T-cell (primary cell): ENCODE data around the gene SCN10A. TPM values are rescaled to one million over a fixed set of nuclear protein-coding genes. Genes with fewer than 3 reads are reported as not detected.

Experiments
- ATAC-seq, 4 experiments: fragments of 200-7000 bp in 3 of 4; fragments of 150-1000 bp in 1 of 4; cut with Tn5 transposase; replicated peaks in 1 of 4; 1 replicate in 3 of 4; 2 replicates in 1 of 4; pipeline ENCODE4 v1.10.0; 2021; ENCODE audit warnings: moderate library complexity in 3 of 4, mild to moderate bottlenecking in 2 of 4, moderate number of reproducible peaks in 1 of 4
- CTCF ChIA-PET, 2 donors: fragments of 300-600 bp; sonication (Branson Sonifier 250); formaldehyde crosslinking; loops; one replicate each; lab custom pipeline; 2022; ENCODE audit warnings: antibody characterized with exemption in 2 of 2; lab: Charles Lee
- POLR2A ChIA-PET, 2 donors: fragments of 300-600 bp; sonication (Branson Sonifier 250); formaldehyde crosslinking; loops; one replicate each; lab custom pipeline; 2022; ENCODE audit warnings: antibody characterized with exemption in 2 of 2; lab: Charles Lee
- DNase-seq, 35 experiments: peaks; one replicate each; pipeline versions ENCODE4 v3.0.0 to v3.0.0-alpha.2; 2013 to 2023
- H3K27ac ChIP-seq: one replicate; pipeline ENCODE4 v1.5.1; 2013; ENCODE audit warnings: low read length
- H3K27me3 ChIP-seq, 2 experiments: replicated peaks in 1 of 2; 1 replicate in 1 of 2; 2 replicates in 1 of 2; pipeline versions ENCODE4 v1.6.1 to v1.7.0; 2013; ENCODE audit warnings: low read length in 1 of 2, mixed read lengths in 1 of 2; ENCODE audit not compliant: control insufficient read depth in 2 of 2, insufficient read depth in 2 of 2; ENCODE audit errors: extremely low read depth in 1 of 2
- H3K36me3 ChIP-seq, 2 donors: 1 replicate in 1 of 2; 2 replicates in 1 of 2; pipeline versions ENCODE4 v1.6.1 to v1.7.0; 2013; ENCODE audit warnings: low read length in 1 of 2; ENCODE audit not compliant: control insufficient read depth in 2 of 2, insufficient read depth in 1 of 2; ENCODE audit errors: extremely low read depth in 1 of 2
- H3K4me1 ChIP-seq, 2 experiments: 1 replicate in 1 of 2; 2 replicates in 1 of 2; pipeline versions ENCODE4 v1.6.1 to v1.7.0; 2013; ENCODE audit warnings: low read length in 2 of 2, mixed read lengths in 1 of 2; ENCODE audit not compliant: insufficient read depth in 2 of 2, control insufficient read depth in 1 of 2; ENCODE audit errors: extremely low read depth in 1 of 2
- H3K4me3 ChIP-seq, 2 donors: 1 replicate in 1 of 2; 2 replicates in 1 of 2; pipeline versions ENCODE4 v1.5.1 to v1.7.0; 2013; ENCODE audit warnings: mild to moderate bottlenecking in 2 of 2, low read length in 1 of 2, moderate library complexity in 1 of 2; ENCODE audit not compliant: control insufficient read depth in 1 of 2; ENCODE audit errors: extremely low read depth in 1 of 2
- H3K9me3 ChIP-seq: 2 replicates; pipeline ENCODE4 v1.7.0; 2013
- H3K27ac Mint-ChIP-seq, 2 donors: one replicate each; pipeline ENCODE4 v1.8.0; 2020 to 2021; ENCODE audit warnings: mild to moderate bottlenecking in 2 of 2, mixed read lengths in 2 of 2
- H3K27me3 Mint-ChIP-seq, 2 donors: one replicate each; pipeline ENCODE4 v1.8.0; 2021 to 2022; ENCODE audit warnings: mixed read lengths in 2 of 2
- H3K36me3 Mint-ChIP-seq: one replicate; pipeline ENCODE4 v1.8.0; 2021; ENCODE audit warnings: mixed read lengths
- H3K4me1 Mint-ChIP-seq, 3 donors: one replicate each; pipeline ENCODE4 v1.8.0; 2020 to 2022; ENCODE audit warnings: mixed read lengths in 3 of 3, mild to moderate bottlenecking in 1 of 3
- H3K4me3 Mint-ChIP-seq, 3 donors: one replicate each; pipeline ENCODE4 v1.8.0; 2020 to 2022; ENCODE audit warnings: mild to moderate bottlenecking in 3 of 3, mixed read lengths in 3 of 3, moderate library complexity in 3 of 3
- H3K9me3 Mint-ChIP-seq, 3 donors: one replicate each; pipeline ENCODE4 v1.8.0; 2020 to 2022; ENCODE audit warnings: mixed read lengths in 3 of 3
- WGBS: methylation state at CpG from one replicate; pipeline ENCODE4 v1.1.5; 2013; ENCODE audit warnings: missing lambda C conversion rate; ENCODE audit not compliant: insufficient coverage; 5-methylcytosine and 5-hydroxymethylcytosine counted together
- total RNA-seq, 35 experiments: library from RNA in 6 of 35; stranded (reverse) in 6 of 35; fragments of 120-200 nt in 1 of 35; gene quantifications; one replicate each; pipeline versions ENCODE4 v1.2.1 to v1.2.4 and lab custom pipeline; 2013 to 2026

The SCN10A gene
- total RNA-seq, 5 donors from 2014 or later (not counting 1 experiment from before 2014, with no cell fraction given): not detected

DNA sequence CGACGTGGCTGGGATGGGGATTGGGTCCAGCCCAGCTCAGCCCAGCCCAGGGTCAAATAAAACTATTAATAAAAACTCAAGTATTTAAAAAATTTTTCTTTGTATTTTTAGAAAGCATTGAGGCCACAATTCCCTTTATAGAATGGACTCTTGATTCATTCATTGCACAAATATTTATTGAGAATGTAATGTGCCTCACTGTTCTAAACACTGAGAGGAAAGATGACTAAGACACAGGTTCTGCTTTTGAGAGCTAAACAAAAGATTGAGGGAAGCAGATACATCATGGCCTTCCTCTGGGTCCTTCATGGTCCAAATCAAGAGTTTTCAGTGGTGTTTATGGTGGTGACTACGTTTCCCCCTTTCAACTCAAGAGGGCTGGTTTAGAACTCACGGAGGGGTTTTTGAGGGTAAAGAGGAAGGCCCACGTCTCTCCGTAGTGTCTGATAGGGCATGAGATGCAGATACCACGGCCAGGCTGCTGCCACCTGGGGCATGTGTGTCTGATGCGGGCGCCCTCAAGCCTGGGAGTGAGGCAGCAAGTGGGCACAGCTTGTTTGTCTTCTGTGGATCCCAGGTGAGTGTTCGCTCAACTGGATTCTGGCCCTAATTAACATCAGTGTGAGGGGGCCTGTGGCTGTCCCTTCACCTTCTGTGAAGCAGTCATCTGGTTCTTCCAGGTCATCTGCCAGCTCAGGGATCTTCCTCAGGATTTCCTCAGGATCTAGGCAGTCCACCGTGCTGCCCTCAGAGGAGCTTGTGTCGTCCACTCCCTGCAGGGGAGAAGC, 93.0 kb downstream of the SCN10A start:
- H3K9me3 ChIP-seq: no peaks in the 10 kb centered on the region
- Mint-ChIP-seq H3K27me3 (peaks cover 12 to 19% of the 10 kb centered on the region in 2 donors), H3K36me3 (no peaks in the 10 kb centered on the region), H3K4me3 (no peak overlapping the region), H3K27ac (no peak overlapping the region), H3K9me3 (no peaks in the 10 kb centered on the region), H3K4me1 (peaks cover 0 to 2% (median 0%) of the 10 kb centered on the region in 3 donors)
- H3K4me3 ChIP-seq: no peak overlapping the region
- no peak overlapping the region for H3K27ac ChIP-seq
- WGBS: 60% methylated on average over 8 of the region's 12 CpGs
- DNase-seq: no peak
- ATAC-seq: no peak
- POLR2A ChIA-PET: no interaction called here
- H3K36me3 ChIP-seq: no peaks in the 10 kb centered on the region
- CTCF ChIA-PET: no interaction called here
- peaks cover 0 to 49% of the 10 kb centered on the region in 2 experiments for H3K27me3 ChIP-seq
- H3K4me1 ChIP-seq: no peaks in the 10 kb centered on the region

DNA sequence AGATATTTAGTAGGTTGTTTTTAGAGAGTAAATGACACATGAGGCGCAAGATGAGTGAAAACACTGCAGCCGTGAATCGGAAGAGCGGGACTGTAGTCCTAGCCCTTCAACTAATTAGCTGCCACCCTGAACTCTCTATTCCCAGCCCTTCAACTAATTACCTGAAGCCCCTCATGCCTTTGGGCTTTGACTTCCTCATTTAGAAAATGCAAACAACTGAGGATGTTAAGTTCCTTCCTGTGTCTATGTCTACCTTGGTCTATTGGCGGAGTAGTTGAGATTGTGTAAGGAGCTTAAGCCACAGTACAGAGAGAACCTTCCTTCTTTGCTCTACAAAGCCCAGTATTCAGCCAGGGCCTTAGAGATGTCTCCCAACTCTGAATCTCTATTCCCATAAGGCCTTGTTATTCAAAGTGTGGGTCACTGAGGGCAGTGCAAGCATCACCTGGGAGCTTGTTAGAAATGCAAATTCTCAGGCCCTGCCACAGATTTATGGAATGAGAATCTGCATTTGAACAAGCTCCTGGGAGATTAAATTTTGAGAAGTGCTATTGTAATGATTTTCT, 94.7 kb downstream of the SCN10A start:
- H3K27me3 Mint-ChIP-seq: peaks cover 7 to 14% of the 10 kb centered on the region in 2 donors
- Histone ChIP-seq H3K4me3 (no peak overlapping the region), H3K27ac (no peak overlapping the region), H3K36me3 (no peaks in the 10 kb centered on the region), H3K27me3 (peaks cover 0 to 35% of the 10 kb centered on the region in 2 experiments), H3K4me1 (no peaks in the 10 kb centered on the region), H3K9me3 (no peaks in the 10 kb centered on the region)
- ChIA-PET POLR2A (no interaction called here), CTCF (no interaction called here)
- H3K36me3 Mint-ChIP-seq: no peaks in the 10 kb centered on the region
- WGBS: no CpG with 5 or more reads among the region's 5 CpGs
- DNase-seq: no peak
- no peak for ATAC-seq
- H3K9me3 Mint-ChIP-seq: no peaks in the 10 kb centered on the region
- H3K4me1 Mint-ChIP-seq: peaks cover 0 to 2% (median 0%) of the 10 kb centered on the region in 3 donors
- H3K27ac Mint-ChIP-seq: no peak overlapping the region
- H3K4me3 Mint-ChIP-seq: no peak overlapping the region

DNA sequence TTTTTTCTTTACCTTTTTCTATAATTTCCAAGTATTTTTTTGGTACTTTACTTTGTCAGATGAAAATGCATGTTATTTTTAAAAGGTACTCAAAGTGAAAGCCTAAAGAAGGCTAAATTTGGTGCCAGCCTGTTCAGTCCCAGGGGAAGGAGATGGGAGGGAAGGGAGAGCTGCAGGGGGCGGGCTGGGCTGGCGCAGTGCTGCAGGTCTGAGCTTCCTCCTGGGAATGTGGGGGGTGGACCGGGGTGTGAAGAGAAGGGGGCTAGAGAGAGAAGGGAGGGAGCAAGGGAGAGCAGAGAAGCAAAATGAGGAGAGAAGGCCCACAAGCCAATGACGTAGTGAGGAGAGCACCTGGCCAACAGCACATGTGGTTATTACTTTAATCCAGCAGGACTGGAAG, 95.6 kb downstream of the SCN10A start:
- ATAC-seq (no peak), DNase-seq (no peak)
- no peak overlapping the region for H3K27ac ChIP-seq
- peaks cover 0 to 2% (median 0%) of the 10 kb centered on the region in 3 donors for H3K4me1 Mint-ChIP-seq
- no peaks in the 10 kb centered on the region for H3K9me3 ChIP-seq
- peaks cover 4 to 13% of the 10 kb centered on the region in 2 donors for H3K27me3 Mint-ChIP-seq
- POLR2A ChIA-PET: no interaction called here
- no peak overlapping the region for H3K27ac Mint-ChIP-seq
- no peak overlapping the region for H3K4me3 ChIP-seq
- H3K4me3 Mint-ChIP-seq: no peak overlapping the region
- H3K27me3 ChIP-seq: peaks cover 0 to 30% of the 10 kb centered on the region in 2 experiments
- H3K36me3 Mint-ChIP-seq: no peaks in the 10 kb centered on the region
- no peaks in the 10 kb centered on the region for H3K9me3 Mint-ChIP-seq
- no peaks in the 10 kb centered on the region for H3K4me1 ChIP-seq
- H3K36me3 ChIP-seq: no peaks in the 10 kb centered on the region
- WGBS: 67% methylated on average over 4 of the region's 4 CpGs
- CTCF ChIA-PET: no interaction called here

DNA sequence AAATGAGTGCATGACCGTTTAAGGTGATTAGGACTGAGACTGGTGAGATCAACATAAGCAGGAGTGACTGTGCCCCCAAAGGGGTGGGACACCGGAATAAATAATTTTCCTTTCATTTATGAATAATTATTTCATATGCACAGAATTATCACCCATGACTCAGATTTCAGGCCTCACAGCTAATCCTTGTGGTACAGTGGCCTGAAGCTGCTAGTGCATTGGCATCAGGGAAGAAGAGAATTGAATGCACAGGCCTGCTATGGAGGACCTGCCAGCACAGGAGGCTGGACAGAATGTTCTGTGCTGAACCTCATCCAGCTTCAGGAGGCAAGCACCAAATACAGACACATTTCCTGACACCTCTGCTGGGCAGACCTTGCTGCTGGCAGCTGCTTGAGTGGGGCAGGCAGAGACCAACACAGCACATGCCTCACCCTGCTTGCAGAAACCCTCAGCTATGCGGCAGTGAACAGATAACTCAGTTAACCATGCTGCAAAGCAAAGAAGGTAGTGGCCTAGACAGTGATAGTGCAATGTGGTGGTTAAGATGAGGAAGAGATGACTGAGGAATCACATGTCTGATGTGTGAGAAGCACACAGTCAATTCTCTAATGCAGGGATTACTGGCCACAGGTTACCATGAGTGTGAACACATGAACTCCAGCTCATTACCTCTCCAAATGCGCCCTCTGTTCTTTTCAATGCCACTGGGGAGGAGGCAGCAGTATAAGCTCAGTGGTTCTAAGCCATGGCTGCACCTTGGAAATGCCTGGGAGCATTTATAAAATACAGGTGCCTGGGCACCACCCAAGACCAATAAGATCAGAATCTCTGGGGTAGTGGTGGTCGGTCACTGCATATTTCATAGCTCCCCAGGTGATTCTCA, 98.4 kb downstream of the SCN10A start:
- peaks cover 6 to 12% of the 10 kb centered on the region in 2 donors for H3K27me3 Mint-ChIP-seq
- peak in 1 of 4 experiments; percentile 14 for ATAC-seq

DNA sequence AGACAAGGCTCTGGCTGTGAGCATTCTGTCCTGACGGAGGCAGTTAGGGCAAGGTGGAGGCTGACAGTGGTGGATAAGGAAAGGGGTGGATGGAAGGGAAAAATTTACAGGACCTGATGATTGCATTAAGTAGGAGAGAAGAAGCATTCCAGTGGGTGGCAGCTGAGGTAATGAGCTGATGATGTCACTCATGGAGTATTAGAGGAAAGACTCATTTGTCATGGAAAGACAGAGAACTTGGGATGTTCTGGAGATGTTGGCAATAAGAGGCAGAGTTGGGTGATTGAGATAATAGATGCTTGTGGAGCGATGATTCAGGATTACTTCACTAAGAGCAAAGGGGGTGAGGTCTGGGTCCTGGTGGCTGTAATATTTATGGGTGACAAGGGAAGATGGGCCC, 102.9 kb downstream of the SCN10A start:
- no peak for DNase-seq
- no peaks in the 10 kb centered on the region for H3K9me3 ChIP-seq
- peaks cover 10 to 33% of the 10 kb centered on the region in 2 donors for H3K27me3 Mint-ChIP-seq
- ATAC-seq: no peak
- no peak overlapping the region for H3K27ac Mint-ChIP-seq
- CTCF ChIA-PET: no interaction called here
- no peaks in the 10 kb centered on the region for H3K36me3 ChIP-seq
- WGBS: 91% methylated on average over 2 of the region's 2 CpGs
- H3K27me3 ChIP-seq: peaks cover 0 to 15% of the 10 kb centered on the region in 2 experiments
- H3K27ac ChIP-seq: no peak overlapping the region
- H3K9me3 Mint-ChIP-seq: no peaks in the 10 kb centered on the region
- no peaks in the 10 kb centered on the region for H3K4me1 ChIP-seq
- H3K4me1 Mint-ChIP-seq: no peaks in the 10 kb centered on the region
- no peak overlapping the region for H3K4me3 ChIP-seq
- POLR2A ChIA-PET: interaction anchor here in 1 of 2 donors (0.7 kb wide), 1 partner anchor 814 kb away, joined by 3 read pairs; no protein-coding TSS in a partner anchor
- no peaks in the 10 kb centered on the region for H3K36me3 Mint-ChIP-seq
- no peak overlapping the region for H3K4me3 Mint-ChIP-seq

More for the DNA sequence above, 98.4 kb downstream of the SCN10A start:
- no peak overlapping the region for H3K4me3 ChIP-seq
- H3K27ac ChIP-seq: no peak overlapping the region
- WGBS: 94% methylated on average over 2 of the region's 5 CpGs
- DNase-seq: no peak
- Mint-ChIP-seq H3K36me3 (no peaks in the 10 kb centered on the region), H3K9me3 (no peaks in the 10 kb centered on the region), H3K4me3 (no peak overlapping the region), H3K27ac (no peak overlapping the region), H3K4me1 (peaks cover 0 to 2% (median 0%) of the 10 kb centered on the region in 3 donors)
- H3K36me3 ChIP-seq: no peaks in the 10 kb centered on the region
- peaks cover 0 to 21% of the 10 kb centered on the region in 2 experiments for H3K27me3 ChIP-seq
- ChIA-PET CTCF (interaction anchor here in 1 of 2 donors (1.0 kb wide), 1 partner anchor 12 kb away, joined by 3 read pairs; no protein-coding TSS in a partner anchor), POLR2A (no interaction called here)
- H3K9me3 ChIP-seq: no peaks in the 10 kb centered on the region
- no peaks in the 10 kb centered on the region for H3K4me1 ChIP-seq

DNA sequence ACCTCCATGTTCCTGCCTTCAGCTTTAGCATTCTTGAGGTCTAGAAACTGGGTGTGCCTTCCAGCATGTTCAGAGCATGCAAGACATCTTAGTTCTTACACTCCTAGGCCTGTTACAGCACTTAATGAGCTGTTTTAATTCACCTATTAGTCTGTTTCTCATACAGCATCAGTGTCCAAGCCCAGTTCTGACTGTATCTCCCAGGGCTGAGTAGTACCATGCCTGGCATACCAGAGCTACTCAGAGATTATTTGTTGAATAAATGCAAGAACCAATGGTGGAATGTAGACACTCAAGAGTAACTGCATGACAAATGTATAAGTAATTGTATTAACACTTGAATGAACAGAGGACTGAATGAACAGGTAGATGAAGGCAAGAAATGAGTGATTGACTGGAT, 104.7 kb downstream of the SCN10A start:
- no peaks in the 10 kb centered on the region for H3K36me3 Mint-ChIP-seq
- Histone ChIP-seq H3K4me3 (no peak overlapping the region), H3K27ac (no peak overlapping the region), H3K27me3 (peaks cover 0 to 20% of the 10 kb centered on the region in 2 experiments), H3K9me3 (no peaks in the 10 kb centered on the region), H3K36me3 (no peaks in the 10 kb centered on the region), H3K4me1 (no peaks in the 10 kb centered on the region)
- no peaks in the 10 kb centered on the region for H3K9me3 Mint-ChIP-seq
- no peak for ATAC-seq
- H3K27ac Mint-ChIP-seq: no peak overlapping the region
- peaks cover 10 to 37% of the 10 kb centered on the region in 2 donors for H3K27me3 Mint-ChIP-seq
- ChIA-PET CTCF (no interaction called here), POLR2A (no interaction called here)
- DNase-seq: no peak
- H3K4me3 Mint-ChIP-seq: no peak overlapping the region
- H3K4me1 Mint-ChIP-seq: no peaks in the 10 kb centered on the region
